Uterus (tissue), 4 donors: ENCODE measurements around the gene TRIP11. TPM values are rescaled to one million over a fixed set of nuclear protein-coding genes. Genes with fewer than 3 reads are reported as not detected.

Experiments used
- DNase-seq, 2 donors: peaks; one replicate each; pipeline ENCODE4 v3.0.0-alpha.2; 2019 to 2020
- H3K27ac ChIP-seq, 2 donors: fragments of 200-600 bp; sonication (generic); 1 replicate in 1 of 2; 2 replicates in 1 of 2; pipeline ENCODE4 v1.5.1; 2016 to 2018
- H3K27me3 ChIP-seq, 2 donors: fragments of 200-600 bp; sonication (generic); one replicate each; pipeline ENCODE4 v1.5.1; 2018 to 2019; ENCODE audit warnings: control low read depth in 1 of 2
- H3K36me3 ChIP-seq, 2 donors: fragments of 200-600 bp; sonication (generic); one replicate each; pipeline ENCODE4 v1.5.1; 2019; ENCODE audit warnings: control low read depth in 1 of 2
- H3K4me1 ChIP-seq, 2 donors: fragments of 200-600 bp; sonication (generic); one replicate each; pipeline ENCODE4 v1.5.1; 2018 to 2019; ENCODE audit warnings: control low read depth in 1 of 2
- H3K4me3 ChIP-seq, 2 donors: fragments of 200-600 bp; sonication (generic); 1 replicate in 1 of 2; 2 replicates in 1 of 2; pipeline ENCODE4 v1.5.1; 2018 to 2019; ENCODE audit warnings: mild to moderate bottlenecking in 1 of 2
- H3K9me3 ChIP-seq, 2 donors: fragments of 200-600 bp; sonication (generic); one replicate each; pipeline ENCODE4 v1.5.1; 2019; ENCODE audit warnings: control low read depth in 1 of 2
- POLR2A ChIP-seq, 2 donors: fragments of 450-650 bp; IDR thresholded peaks; one replicate each; pipeline ENCODE4 v1.6.1; 2016; ENCODE audit warnings: antibody characterized with exemption in 2 of 2, mild to moderate bottlenecking in 1 of 2, moderate library complexity in 1 of 2
- intact Hi-C: fragments of 100-400 bp; cut with DNase I; formaldehyde crosslinking; loops from one replicate; pipeline ENCODE4 v1.15.1; 2023; ENCODE audit warnings: low total_unique reads
- total RNA-seq, 4 donors: library from RNA; depleted of rRNA in 3 of 4; stranded (reverse); fragments of >200 nt in 3 of 4; gene quantifications; one replicate each; pipeline versions ENCODE4 v1.1.0 to v1.2.4, GENCODE V29; 2014 to 2023
- TF ChIP-seq, protein P1 (sequence below), 4 experiments: fragments of 200-600 bp in 2 of 4; fragments of 450-650 bp in 2 of 4; sonication (generic) in 2 of 4; IDR thresholded peaks; one replicate each; pipeline ENCODE4 v1.5.1; 2016 to 2019; ENCODE audit warnings: antibody characterized with exemption in 4 of 4, mild to moderate bottlenecking in 2 of 4, moderate library complexity in 1 of 4
- donor health status: DM: yes; HTN: yes; CAD: no.

TRIP11 gene
- total RNA-seq, 4 donors from 2014 or later, result 17.1 to 68.7 (median 47.7) TPM

DNA sequence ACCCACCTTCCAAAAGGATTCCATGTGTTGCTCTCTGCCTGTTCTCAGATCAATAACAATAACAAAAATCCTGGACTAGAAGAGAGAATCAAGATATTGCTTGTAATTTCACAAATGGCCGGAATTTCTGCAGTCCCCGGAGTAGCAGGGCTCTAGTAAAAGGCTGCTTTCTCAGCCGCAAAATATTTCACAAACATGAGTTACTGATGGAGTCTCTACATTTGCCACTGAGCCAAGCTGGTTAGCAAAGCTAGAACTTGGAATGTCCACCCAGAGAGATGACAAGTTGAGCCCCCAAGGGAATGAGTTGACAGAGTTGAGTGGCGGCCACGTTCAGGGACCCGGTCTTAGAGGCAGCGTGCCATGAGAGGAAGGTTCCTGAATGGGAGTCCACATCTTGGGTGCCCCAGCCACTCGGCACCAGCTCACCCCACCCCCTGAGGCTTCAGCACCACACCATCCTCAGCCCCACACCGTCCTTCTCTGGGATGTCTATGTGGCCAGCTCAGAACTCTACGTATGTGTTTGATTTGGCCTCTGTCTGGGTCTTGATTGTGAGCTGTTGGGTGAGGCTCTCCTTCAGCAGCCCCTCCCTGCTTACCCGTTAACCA lies 108.3 kb downstream of the TRIP11 start:
- H3K27me3 ChIP-seq, result no peaks in the 10 kb centered on the region
- no peak overlapping the region for H3K4me3 ChIP-seq
- DNase-seq, result no peak
- no peaks in the 10 kb centered on the region for H3K36me3 ChIP-seq
- H3K27ac ChIP-seq, result peak overlapping the region in 1 of 2 donors; percentile 13
- TF ChIP-seq, protein P1, sequence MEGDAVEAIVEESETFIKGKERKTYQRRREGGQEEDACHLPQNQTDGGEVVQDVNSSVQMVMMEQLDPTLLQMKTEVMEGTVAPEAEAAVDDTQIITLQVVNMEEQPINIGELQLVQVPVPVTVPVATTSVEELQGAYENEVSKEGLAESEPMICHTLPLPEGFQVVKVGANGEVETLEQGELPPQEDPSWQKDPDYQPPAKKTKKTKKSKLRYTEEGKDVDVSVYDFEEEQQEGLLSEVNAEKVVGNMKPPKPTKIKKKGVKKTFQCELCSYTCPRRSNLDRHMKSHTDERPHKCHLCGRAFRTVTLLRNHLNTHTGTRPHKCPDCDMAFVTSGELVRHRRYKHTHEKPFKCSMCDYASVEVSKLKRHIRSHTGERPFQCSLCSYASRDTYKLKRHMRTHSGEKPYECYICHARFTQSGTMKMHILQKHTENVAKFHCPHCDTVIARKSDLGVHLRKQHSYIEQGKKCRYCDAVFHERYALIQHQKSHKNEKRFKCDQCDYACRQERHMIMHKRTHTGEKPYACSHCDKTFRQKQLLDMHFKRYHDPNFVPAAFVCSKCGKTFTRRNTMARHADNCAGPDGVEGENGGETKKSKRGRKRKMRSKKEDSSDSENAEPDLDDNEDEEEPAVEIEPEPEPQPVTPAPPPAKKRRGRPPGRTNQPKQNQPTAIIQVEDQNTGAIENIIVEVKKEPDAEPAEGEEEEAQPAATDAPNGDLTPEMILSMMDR (IDR thresholded peaks at IDR 0.05), result no peak
- TF ChIP-seq POLR2A (IDR thresholded peaks at IDR 0.05), result no peak
- H3K4me1 ChIP-seq, result peaks cover 0 to 10% of the 10 kb centered on the region in 2 donors
- no peaks in the 10 kb centered on the region for H3K9me3 ChIP-seq
- intact Hi-C loops, result no loop called here

DNA sequence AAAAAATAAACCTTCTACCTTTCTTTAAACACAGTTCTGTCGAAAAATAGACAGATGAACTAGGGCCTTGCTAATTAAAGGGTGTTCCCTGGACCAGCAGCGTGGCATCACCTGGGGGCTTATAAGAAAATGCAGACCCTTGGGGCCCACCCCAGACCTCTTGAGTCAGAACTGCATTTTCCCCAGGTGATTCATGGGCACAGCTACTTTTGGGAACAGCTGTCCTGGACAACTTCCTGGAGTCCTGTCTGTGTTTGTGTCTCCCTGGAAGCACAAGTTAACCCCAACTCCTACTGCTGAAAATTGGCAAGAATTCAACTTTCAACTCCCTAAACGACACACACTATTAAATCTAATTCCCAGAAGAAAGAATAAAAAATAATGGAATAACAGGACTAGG lies 110.2 kb downstream of the TRIP11 start:
- Histone ChIP-seq H3K36me3 (no peaks in the 10 kb centered on the region), H3K9me3 (no peaks in the 10 kb centered on the region), H3K27me3 (no peaks in the 10 kb centered on the region), H3K4me1 (peaks cover 0 to 10% of the 10 kb centered on the region in 2 donors), H3K27ac (peak overlapping the region; percentile 54 to 57), H3K4me3 (no peak overlapping the region)
- peak; percentile 52 to 57 for DNase-seq
- intact Hi-C loops, result no loop called here
- TF ChIP-seq, protein P1 (IDR thresholded peaks at IDR 0.05), result no peak
- TF ChIP-seq POLR2A (IDR thresholded peaks at IDR 0.05), result no peak

DNA sequence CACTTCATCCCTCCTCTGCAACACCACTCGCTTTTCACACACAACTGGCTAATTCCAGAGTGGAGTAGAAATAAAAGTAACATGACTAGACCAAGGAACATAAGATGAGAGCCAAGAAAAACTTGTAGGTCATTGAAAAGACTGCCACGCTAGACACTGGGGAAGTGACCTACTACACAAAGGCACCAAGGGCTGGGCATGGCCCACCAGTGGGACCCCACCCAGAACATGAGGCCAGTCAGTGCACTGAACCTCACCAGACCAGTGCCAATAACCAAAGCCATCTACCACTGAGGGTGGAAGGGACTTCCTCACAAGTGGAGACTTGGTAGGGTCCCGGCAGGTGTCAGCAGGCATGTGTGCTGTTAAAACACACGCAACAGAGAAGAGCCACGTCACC lies 112.1 kb downstream of the TRIP11 start:
- Histone ChIP-seq H3K4me3 (no peak overlapping the region), H3K36me3 (no peaks in the 10 kb centered on the region), H3K4me1 (peaks cover 0 to 10% of the 10 kb centered on the region in 2 donors), H3K27ac (peak overlapping the region in 1 of 2 donors; percentile 29), H3K27me3 (no peaks in the 10 kb centered on the region), H3K9me3 (no peaks in the 10 kb centered on the region)
- no peak for DNase-seq
- no peak for TF ChIP-seq POLR2A (IDR thresholded peaks at IDR 0.05)
- TF ChIP-seq, protein P1 (IDR thresholded peaks at IDR 0.05), result no peak
- intact Hi-C loops, result no loop called here

DNA sequence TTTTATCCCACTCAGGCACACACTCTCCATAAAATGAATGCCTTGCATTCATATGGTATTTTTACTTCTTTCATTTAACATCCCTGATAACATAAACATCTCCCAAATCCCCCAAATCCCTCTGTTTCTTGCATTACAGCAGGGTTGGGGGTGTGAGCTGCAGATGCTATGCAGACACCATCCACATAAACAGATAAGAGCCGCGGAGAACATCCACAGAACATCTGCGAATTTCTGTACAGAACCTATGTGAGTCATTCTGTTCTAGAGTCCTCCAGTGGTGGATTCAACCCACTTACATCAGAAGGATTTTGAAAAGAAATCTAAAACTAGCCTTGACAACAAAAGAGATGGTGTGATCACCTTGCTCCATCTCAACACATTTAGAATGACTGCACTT lies 112.7 kb downstream of the TRIP11 start:
- H3K9me3 ChIP-seq, result no peaks in the 10 kb centered on the region
- H3K4me1 ChIP-seq, result peaks cover 0 to 10% of the 10 kb centered on the region in 2 donors
- no peak overlapping the region for H3K27ac ChIP-seq
- TF ChIP-seq, protein P1 (IDR thresholded peaks at IDR 0.05), result no peak
- TF ChIP-seq POLR2A (IDR thresholded peaks at IDR 0.05), result no peak
- H3K4me3 ChIP-seq, result no peak overlapping the region
- H3K27me3 ChIP-seq, result no peaks in the 10 kb centered on the region
- intact Hi-C loops, result no loop called here
- no peak for DNase-seq
- H3K36me3 ChIP-seq, result no peaks in the 10 kb centered on the region

DNA sequence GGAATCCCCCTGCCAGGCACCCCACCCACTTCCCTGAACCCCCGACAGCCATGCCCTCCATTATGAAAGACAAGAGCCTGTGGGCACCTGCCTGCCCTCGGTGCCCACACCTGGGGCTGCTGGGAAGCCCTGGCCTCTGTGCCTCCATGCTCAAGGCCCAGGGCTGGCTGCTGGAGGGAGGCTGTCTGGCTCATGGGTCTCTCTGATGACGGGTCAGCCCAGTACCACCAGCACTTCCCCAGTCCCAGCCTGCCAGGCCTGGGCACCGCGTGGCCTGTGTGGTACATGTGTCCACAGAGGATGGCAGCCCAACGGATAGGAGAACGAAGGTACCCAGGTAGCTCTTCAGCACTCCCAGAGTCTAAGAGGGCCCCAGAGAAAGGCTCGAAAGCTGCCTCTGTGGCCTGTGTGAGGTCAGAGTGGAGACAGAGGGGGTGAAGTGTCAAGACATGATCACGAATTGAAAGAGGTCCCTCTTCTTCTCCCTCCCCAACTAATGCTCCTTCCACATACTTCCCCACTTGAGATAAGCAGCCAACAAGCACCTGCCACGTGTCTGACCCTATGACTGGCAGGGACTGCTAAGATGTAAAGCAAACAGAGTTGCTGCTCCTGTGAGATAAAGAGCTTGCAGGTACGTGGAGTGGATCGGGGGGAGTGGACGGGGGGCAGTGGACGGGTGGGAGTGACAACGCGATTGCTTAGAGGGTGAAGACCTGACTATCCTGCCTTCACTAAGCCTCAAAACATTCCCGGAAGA lies 113.5 kb downstream of the TRIP11 start:
- Histone ChIP-seq H3K27me3 (no peaks in the 10 kb centered on the region), H3K4me1 (peaks cover 0 to 10% of the 10 kb centered on the region in 2 donors), H3K27ac (no peak overlapping the region), H3K4me3 (no peak overlapping the region), H3K9me3 (no peaks in the 10 kb centered on the region), H3K36me3 (no peaks in the 10 kb centered on the region)
- no peak for DNase-seq
- no peak for TF ChIP-seq POLR2A (IDR thresholded peaks at IDR 0.05)
- TF ChIP-seq, protein P1 (IDR thresholded peaks at IDR 0.05), result no peak
- intact Hi-C loops, result no loop called here
